ENCODE results near the gene CAPN3.

- TF ChIP-seq CTCF (IDR thresholded peaks at IDR 0.05 in 4 of 5, conservative IDR thresholded peaks at IDR 0.05 in 1 of 5): no peak
- TF ChIP-seq POLR2A (IDR thresholded peaks at IDR 0.05): no peak
These were observed 4.2 kb downstream of the CAPN3 start for GRCh38 chr15:42363487-42363886.
